Large intestine (tissue), 12 donors: Measurements from ENCODE around the gene RNH1. TPM values are rescaled to one million over a fixed set of nuclear protein-coding genes. Genes with fewer than 3 reads are reported as not detected.

Experiments used
- DNase-seq, 2 donors: peaks; one replicate each; pipeline versions ENCODE4 v3.0.0 to v3.0.0-alpha.2; 2013
- H3K27ac ChIP-seq: one replicate; pipeline ENCODE4 v1.5.1; 2013; ENCODE audit warnings: low read length
- H3K27me3 ChIP-seq: 2 replicates; pipeline ENCODE4 v1.6.1; 2013; ENCODE audit warnings: low read length; ENCODE audit not compliant: control insufficient read depth, insufficient read depth
- H3K36me3 ChIP-seq: 2 replicates; pipeline ENCODE4 v1.6.1; 2013; ENCODE audit warnings: low read length; ENCODE audit not compliant: control insufficient read depth, insufficient read depth
- H3K4me1 ChIP-seq: one replicate; pipeline ENCODE4 v1.6.1; 2013; ENCODE audit warnings: low read length; ENCODE audit not compliant: control insufficient read depth, insufficient read depth
- H3K4me3 ChIP-seq: one replicate; pipeline ENCODE4 v1.5.1; 2013; ENCODE audit warnings: low read length
- H3K9me3 ChIP-seq: one replicate; pipeline ENCODE4 v1.6.1; 2013; ENCODE audit warnings: mild to moderate bottlenecking, low read depth, low read length, moderate library complexity; ENCODE audit not compliant: control insufficient read depth
- WGBS: methylation state at CpG from one replicate; pipeline ENCODE4 v1.1.5; 2013; ENCODE audit warnings: low lambda C conversion rate; ENCODE audit not compliant: insufficient coverage; 5-methylcytosine and 5-hydroxymethylcytosine counted together
- long read RNA-seq, 11 donors: transcript quantifications; one replicate each; lab custom pipeline, GENCODE V29; 2026
- polyA plus RNA-seq: library from polyadenylated mRNA; unstranded; fragments of 120-200 nt; gene quantifications from one replicate; pipeline ENCODE4 v1.2.1, GENCODE V29; 2013

Gene RNH1
- polyA plus RNA-seq: 85.4 TPM
- long read RNA-seq, donor 1, transcript RNH1-202 (10 exons, 1,791 nt): major isoform, 9 of 46 reads
- long read RNA-seq, donor 1, transcript RNH1-203 (10 exons, 1,722 nt): minor isoform, 7 of 46 reads
- long read RNA-seq, donor 1, partial matches to known transcripts: 20 of 46 reads
- long read RNA-seq, donor 1, other reads (novel, unspliced or antisense): 0 of 46 reads
- long read RNA-seq, donor 2, transcript RNH1-202 (10 exons, 1,791 nt): minor isoform, 8 of 64 reads
- long read RNA-seq, donor 2, transcript RNH1-203 (10 exons, 1,722 nt): major isoform, 10 of 64 reads
- long read RNA-seq, donor 2, partial matches to known transcripts: 35 of 64 reads
- long read RNA-seq, donor 2, other reads (novel, unspliced or antisense): 0 of 64 reads
- long read RNA-seq, donor 3: 0 reads
- long read RNA-seq, donor 4, partial matches to known transcripts: 0 of 4 reads
- long read RNA-seq, donor 4, other reads (novel, unspliced or antisense): 0 of 4 reads
- long read RNA-seq, donor 5, transcript RNH1-203 (10 exons, 1,722 nt): major isoform, 10 of 25 reads
- long read RNA-seq, donor 5, transcript RNH1-202 (10 exons, 1,791 nt): major isoform, 10 of 25 reads
- long read RNA-seq, donor 5, partial matches to known transcripts: 0 of 25 reads
- long read RNA-seq, donor 5, other reads (novel, unspliced or antisense): 0 of 25 reads
- long read RNA-seq, donor 6, transcript RNH1-202 (10 exons, 1,791 nt): major isoform, 11 of 49 reads
- long read RNA-seq, donor 6, transcript RNH1-203 (10 exons, 1,722 nt): minor isoform, 6 of 49 reads
- long read RNA-seq, donor 6, partial matches to known transcripts: 16 of 49 reads
- long read RNA-seq, donor 6, other reads (novel, unspliced or antisense): 0 of 49 reads
- long read RNA-seq, donor 7, transcript RNH1-202 (10 exons, 1,791 nt): major isoform, 6 of 39 reads
- long read RNA-seq, donor 7, partial matches to known transcripts: 17 of 39 reads
- long read RNA-seq, donor 7, other reads (novel, unspliced or antisense): 10 of 39 reads
- long read RNA-seq, donor 8, transcript RNH1-202 (10 exons, 1,791 nt): minor isoform, 7 of 59 reads
- long read RNA-seq, donor 8, transcript RNH1-203 (10 exons, 1,722 nt): major isoform, 22 of 59 reads
- long read RNA-seq, donor 8, partial matches to known transcripts: 16 of 59 reads
- long read RNA-seq, donor 8, other reads (novel, unspliced or antisense): 0 of 59 reads
- long read RNA-seq, donor 9, transcript RNH1-203 (10 exons, 1,722 nt): minor isoform, 5 of 42 reads
- long read RNA-seq, donor 9, transcript RNH1-202 (10 exons, 1,791 nt): major isoform, 10 of 42 reads
- long read RNA-seq, donor 9, transcript RNH1-224 (9 exons, 2,973 nt): minor isoform, 6 of 42 reads
- long read RNA-seq, donor 9, partial matches to known transcripts: 7 of 42 reads
- long read RNA-seq, donor 9, other reads (novel, unspliced or antisense): 0 of 42 reads
- long read RNA-seq, donor 10, transcript RNH1-202 (10 exons, 1,791 nt): minor isoform, 13 of 48 reads
- long read RNA-seq, donor 10, transcript RNH1-203 (10 exons, 1,722 nt): major isoform, 15 of 48 reads
- long read RNA-seq, donor 10, partial matches to known transcripts: 7 of 48 reads
- long read RNA-seq, donor 10, other reads (novel, unspliced or antisense): 0 of 48 reads
- long read RNA-seq, donor 11, transcript RNH1-203 (10 exons, 1,722 nt): major isoform, 17 of 34 reads
- long read RNA-seq, donor 11, partial matches to known transcripts: 0 of 34 reads
- long read RNA-seq, donor 11, other reads (novel, unspliced or antisense): 0 of 34 reads

DNA sequence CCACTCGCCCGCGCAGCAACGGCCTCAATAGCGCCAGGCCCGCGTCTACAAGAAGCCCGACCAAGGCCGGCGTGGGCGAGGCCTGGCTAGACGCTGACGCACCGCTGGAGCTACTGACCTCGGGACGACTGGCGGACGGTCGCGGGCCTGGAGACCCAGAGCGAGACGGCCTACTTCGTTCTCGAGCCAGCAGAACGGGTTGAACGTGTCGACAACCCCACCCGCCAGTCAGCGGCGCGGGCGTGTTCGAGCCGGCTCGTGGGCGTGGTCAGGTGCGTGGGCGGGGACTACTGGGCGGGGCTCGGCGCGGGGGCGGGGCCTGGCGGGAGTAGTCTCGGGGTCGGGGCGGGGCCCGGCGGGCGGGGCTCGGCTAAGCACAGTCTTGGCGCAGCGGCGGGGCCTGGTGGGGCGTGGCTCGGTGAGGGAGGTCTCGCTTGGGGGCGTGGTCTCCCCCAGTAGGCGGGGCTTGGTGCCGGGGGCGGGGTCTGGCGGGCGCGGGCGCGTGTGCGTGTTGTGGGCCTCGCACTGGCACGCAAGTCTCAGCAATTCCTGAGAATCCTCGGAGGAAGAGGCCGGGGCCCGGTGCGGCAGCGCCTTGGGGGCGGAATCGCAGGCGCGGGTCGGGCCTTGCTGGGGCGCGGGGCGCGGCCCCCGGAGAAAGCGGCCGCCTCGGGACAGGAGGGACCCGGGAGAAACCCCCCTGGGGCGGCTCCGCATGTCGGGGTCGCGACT lies at the start of gene RNH1:
Gene RNH1, minus strand, starts transcription at position 248 of the 732 bp plus-strand sequence. CDS start 5,080 bp downstream, outside the sequence.
- Histone ChIP-seq H3K27me3 (no peaks in the 10 kb centered on the region), H3K4me1 (peaks cover 20% of the 10 kb centered on the region), H3K27ac (peak within 1 kb of the TSS; percentile 100), H3K9me3 (peaks cover 3% of the 10 kb centered on the region), H3K4me3 (peak within 1 kb of the TSS; percentile 87), H3K36me3 (peaks cover 18% of the 10 kb centered on the region)
- peak; percentile 92 to 93 for DNase-seq
- WGBS: no CpG with 5 or more reads among the region's 93 CpGs

DNA sequence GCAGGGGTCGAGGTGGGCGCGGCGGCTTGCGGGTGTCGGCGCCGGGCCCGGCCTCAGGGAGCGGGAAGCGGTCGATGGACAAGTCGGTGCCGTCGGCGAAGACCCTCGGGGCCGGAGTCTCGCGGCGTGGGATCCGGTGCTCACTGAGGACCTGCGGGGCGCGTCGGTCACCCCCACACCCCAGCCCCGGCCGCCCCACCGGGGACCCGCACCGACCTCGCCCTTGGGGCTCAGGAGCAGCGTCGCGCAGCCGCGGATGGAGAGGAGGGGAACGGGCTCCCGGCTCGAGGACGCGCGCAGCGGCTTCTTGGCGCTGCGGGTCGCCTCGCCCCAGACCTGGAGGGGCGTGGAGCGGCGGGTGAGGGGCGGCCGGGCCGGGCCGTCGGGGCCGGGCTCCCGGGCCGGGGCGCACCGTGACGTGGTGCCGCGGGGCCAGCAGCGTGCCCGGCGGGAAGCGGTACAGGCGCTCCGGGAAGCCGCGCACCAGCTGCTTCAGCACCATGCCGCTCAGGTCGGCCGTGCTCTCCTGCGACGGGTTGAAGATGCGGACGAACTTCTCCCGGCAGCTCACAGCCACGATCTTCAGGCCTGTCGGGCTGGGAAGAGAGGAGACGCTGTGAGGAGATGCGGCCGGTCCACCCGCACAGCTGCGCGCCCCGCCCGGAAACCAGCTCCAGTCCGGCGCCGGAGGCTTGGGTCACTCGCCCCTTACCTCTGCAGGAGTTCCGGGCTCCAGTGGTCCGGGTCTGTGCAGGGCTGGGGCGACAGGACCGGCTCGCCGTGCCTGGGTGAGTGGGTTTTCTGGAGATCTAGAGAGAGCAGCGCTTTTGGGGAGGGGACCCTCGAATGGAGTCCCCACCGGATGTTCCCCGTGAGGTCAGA lies 49.0 kb upstream of the RNH1 start:
- H3K27me3 ChIP-seq: peaks cover 57% of the 10 kb centered on the region
- no peaks in the 10 kb centered on the region for H3K36me3 ChIP-seq
- WGBS: no CpG with 5 or more reads among the region's 104 CpGs
- peak in 1 of 2 donors; percentile 41 for DNase-seq
- H3K4me1 ChIP-seq: peaks cover 22% of the 10 kb centered on the region
- H3K4me3 ChIP-seq: no peak overlapping the region
- H3K27ac ChIP-seq: no peak overlapping the region
- peaks cover 5% of the 10 kb centered on the region for H3K9me3 ChIP-seq

DNA sequence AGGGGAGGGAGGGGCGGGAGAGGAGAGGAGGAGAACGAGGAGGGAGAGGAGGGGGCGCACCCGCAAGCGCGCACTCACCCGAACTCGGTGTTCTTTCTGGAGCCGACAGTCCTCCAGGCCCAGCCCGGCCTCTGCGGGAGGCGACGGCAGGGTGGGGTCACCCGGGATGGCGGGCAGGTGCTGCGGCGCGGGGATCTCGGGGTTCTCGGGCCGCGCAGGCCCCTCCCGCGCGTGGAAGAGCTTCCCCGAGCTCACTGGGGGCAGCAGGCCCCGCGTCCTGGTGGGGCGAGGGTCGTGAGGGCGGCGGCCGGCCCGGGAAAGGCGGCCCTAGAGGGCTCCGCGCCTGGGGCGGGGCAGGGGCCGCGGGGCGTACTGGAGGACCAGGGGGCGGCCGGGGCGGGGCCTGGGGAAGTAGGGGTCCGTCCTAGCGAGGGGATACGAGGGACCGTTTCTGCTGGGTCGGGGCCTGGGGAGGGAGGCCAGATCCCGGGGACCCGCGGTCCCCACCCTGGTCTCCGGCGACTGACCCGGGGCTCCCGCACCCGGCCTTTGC lies 48.3 kb upstream of the RNH1 start:
- no peak overlapping the region for H3K27ac ChIP-seq
- peaks cover 56% of the 10 kb centered on the region for H3K27me3 ChIP-seq

DNA sequence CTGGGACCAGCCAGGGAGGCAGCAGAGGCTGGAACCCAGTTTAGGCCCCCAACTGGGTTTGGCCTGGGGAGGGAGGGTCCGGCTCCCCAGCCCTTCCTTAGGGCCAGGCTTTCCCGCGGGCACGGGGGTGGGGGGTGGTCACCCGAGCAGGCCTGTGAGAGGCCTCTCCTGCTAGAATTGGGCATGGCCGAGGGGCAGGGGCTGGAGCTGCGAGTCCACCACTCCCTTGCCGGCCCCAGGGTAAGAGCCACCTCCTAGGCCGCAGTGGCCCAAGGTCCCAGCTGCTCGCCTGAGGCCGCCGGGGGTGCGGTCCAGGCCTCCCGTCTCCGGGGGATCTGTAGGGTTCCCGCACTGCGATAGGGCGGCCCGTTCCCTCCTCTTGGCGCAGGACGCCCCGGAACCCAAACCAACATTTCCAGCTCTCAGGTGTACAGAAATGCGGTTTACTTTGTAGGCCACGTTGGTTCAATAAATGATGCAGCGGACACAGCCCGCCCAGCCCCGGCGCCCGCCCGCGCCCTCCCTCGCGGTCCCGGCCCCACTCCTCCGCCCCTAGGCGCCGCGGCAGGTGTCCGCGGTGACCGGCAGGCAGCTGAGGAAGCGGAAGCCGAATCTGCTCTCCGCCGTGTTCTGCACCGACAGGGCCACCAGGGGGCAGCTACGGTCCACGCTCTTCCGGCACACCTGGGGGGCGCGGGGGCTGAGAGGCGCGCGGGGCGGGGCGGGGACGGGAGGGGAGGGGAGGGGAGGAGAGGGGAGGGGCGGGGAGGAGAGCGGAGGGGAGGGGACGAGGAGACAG lies 47.6 kb upstream of the RNH1 start:
- no CpG with 5 or more reads among the region's 60 CpGs for WGBS
- H3K36me3 ChIP-seq: no peaks in the 10 kb centered on the region
- H3K4me1 ChIP-seq: peaks cover 16% of the 10 kb centered on the region
- peaks cover 51% of the 10 kb centered on the region for H3K27me3 ChIP-seq
- no peak overlapping the region for H3K27ac ChIP-seq
- DNase-seq: peak in 1 of 2 donors; percentile 63
- peak overlapping the region; percentile 28 for H3K4me3 ChIP-seq
- peaks cover 5% of the 10 kb centered on the region for H3K9me3 ChIP-seq

More for the DNA sequence above, 48.3 kb upstream of the RNH1 start:
- no CpG with 5 or more reads among the region's 57 CpGs for WGBS
- peaks cover 5% of the 10 kb centered on the region for H3K9me3 ChIP-seq
- DNase-seq: no peak
- no peak overlapping the region for H3K4me3 ChIP-seq
- H3K36me3 ChIP-seq: no peaks in the 10 kb centered on the region
- H3K4me1 ChIP-seq: peaks cover 22% of the 10 kb centered on the region

DNA sequence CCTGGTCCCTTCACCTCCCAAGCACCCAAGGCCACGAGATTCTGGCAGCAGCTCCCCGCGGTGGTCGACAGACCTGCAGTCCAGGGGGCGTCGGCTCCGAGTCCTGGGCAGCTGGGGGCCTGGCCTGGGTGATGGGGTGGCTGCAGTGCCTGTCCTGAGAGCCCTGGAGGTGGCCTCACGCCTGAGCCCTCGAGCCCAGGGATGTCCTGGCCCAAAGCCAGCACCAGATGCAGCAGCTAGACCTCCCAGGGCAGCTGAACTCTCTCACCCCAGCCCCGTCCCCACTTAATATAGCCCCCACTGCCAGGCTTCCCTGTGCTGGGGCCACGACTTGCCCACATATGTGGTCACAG lies 46.9 kb upstream of the RNH1 start:
- H3K36me3 ChIP-seq: no peaks in the 10 kb centered on the region
- H3K9me3 ChIP-seq: peaks cover 5% of the 10 kb centered on the region
- H3K4me3 ChIP-seq: no peak overlapping the region
- no peak for DNase-seq
- WGBS: no CpG with 5 or more reads among the region's 11 CpGs
- peaks cover 10% of the 10 kb centered on the region for H3K4me1 ChIP-seq
- peaks cover 51% of the 10 kb centered on the region for H3K27me3 ChIP-seq
- H3K27ac ChIP-seq: no peak overlapping the region

DNA sequence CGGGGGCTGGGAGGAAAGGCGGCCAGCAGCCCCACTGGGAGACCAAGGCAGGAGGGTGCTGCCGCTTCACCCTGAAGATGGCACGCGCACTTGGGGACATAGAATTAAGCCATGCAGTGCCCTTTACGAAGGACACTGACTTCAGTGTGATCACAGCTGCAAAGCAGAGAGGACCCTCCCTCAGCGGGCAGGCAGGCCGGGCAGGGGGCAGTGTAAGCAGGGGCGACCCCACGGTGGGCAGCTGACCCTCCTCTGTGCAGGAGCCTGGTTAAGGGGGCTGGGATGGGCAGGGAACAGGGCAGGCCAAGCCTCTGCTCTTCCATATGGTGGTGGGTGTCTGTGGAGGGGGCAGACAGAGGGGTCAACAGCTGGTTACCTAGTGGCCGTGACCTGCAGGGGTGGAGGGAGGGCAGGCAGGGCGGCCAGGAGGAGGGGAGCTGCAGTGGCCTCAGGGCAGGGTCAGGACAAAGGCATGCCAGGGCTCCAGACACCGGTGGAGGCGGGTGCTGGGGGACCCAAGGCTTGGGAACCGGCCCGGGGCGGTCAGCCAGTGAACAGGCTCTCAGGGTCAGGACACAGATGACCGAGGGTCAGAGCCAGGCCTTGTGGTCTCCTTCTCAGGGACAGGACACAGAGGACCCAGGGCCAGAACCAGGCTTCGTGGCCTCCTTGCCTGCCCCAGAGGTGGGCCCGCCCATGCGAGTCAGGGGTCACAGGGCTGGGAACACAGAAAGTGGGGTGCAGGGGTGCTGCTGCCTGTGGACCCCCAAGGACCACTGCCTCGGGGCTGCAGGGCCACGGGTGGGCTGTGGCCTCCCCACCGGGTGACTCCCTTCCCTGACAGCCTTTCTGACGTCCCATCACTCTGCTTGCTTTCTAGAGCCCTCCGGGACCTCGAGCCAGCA lies 46.3 kb upstream of the RNH1 start:
- no peak overlapping the region for H3K4me3 ChIP-seq
- no CpG with 5 or more reads among the region's 27 CpGs for WGBS
- H3K9me3 ChIP-seq: peaks cover 5% of the 10 kb centered on the region
- H3K4me1 ChIP-seq: peaks cover 9% of the 10 kb centered on the region
- H3K27ac ChIP-seq: no peak overlapping the region
- no peaks in the 10 kb centered on the region for H3K36me3 ChIP-seq
- DNase-seq: no peak
- peaks cover 46% of the 10 kb centered on the region for H3K27me3 ChIP-seq

DNA sequence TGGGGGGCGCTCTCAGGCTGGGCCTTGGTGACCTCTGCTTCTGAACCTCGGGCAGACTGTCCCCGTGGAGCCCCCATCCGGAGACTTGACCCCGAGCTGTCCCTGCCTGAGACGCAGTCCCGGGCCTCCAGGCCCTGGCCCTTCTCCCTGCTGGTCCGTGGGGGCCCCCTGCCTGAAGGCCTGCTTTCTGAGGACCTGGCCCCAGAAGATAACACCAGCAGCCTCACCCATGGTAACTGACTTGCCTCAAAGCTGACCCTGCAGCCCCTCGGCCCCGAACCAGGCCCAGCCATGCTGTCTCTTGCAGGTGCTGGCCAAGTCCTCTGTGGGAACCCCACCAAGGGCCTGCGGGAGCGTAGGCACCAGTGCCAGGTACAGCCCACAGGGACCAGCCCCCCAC lies 44.6 kb upstream of the RNH1 start:
- no peak for DNase-seq
- Histone ChIP-seq H3K27me3 (peaks cover 30% of the 10 kb centered on the region), H3K36me3 (no peaks in the 10 kb centered on the region), H3K9me3 (peaks cover 5% of the 10 kb centered on the region), H3K4me1 (peaks cover 9% of the 10 kb centered on the region), H3K4me3 (no peak overlapping the region), H3K27ac (no peak overlapping the region)
- WGBS: no CpG with 5 or more reads among the region's 12 CpGs
